ENCODE measurements around the gene CPNE7. TPM values are rescaled to one million over a fixed set of nuclear protein-coding genes. Genes with fewer than 3 reads are reported as not detected.

CPNE7 gene
- total and polyA plus RNA-seq, 7 donors, result 0.41 to 3.3 (median 0.71) TPM; not detected in 4

- WGBS, 2 donors, result 75 to 84% methylated on average over 14 of the region's 14 CpGs
- Histone ChIP-seq H3K36me3 (peaks cover 12 to 41% (median 28%) of the 10 kb centered on the region in 4 donors), H3K27ac (no peak overlapping the region), H3K4me1 (peaks cover 0 to 14% (median 11%) of the 10 kb centered on the region in 4 donors), H3K27me3 (no peaks in the 10 kb centered on the region), H3K4me3 (no peak overlapping the region), H3K9me3 (no peaks in the 10 kb centered on the region)
- intact Hi-C loops (cut with DNase I), result no loop called here
- no peak for DNase-seq
- no peak for TF ChIP-seq EP300 (IDR thresholded peaks at IDR 0.05)
- no peak for TF ChIP-seq POLR2AphosphoS5 (IDR thresholded peaks at IDR 0.05)
- no peak for TF ChIP-seq POLR2A (IDR thresholded peaks at IDR 0.05)
- TF ChIP-seq, protein P1, sequence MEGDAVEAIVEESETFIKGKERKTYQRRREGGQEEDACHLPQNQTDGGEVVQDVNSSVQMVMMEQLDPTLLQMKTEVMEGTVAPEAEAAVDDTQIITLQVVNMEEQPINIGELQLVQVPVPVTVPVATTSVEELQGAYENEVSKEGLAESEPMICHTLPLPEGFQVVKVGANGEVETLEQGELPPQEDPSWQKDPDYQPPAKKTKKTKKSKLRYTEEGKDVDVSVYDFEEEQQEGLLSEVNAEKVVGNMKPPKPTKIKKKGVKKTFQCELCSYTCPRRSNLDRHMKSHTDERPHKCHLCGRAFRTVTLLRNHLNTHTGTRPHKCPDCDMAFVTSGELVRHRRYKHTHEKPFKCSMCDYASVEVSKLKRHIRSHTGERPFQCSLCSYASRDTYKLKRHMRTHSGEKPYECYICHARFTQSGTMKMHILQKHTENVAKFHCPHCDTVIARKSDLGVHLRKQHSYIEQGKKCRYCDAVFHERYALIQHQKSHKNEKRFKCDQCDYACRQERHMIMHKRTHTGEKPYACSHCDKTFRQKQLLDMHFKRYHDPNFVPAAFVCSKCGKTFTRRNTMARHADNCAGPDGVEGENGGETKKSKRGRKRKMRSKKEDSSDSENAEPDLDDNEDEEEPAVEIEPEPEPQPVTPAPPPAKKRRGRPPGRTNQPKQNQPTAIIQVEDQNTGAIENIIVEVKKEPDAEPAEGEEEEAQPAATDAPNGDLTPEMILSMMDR (IDR thresholded peaks at IDR 0.05), result no peak
Measured at GRCh38 chr16:89643769-89644300, 68.3 kb downstream of the CPNE7 start.

- peaks cover 12 to 49% (median 28%) of the 10 kb centered on the region in 4 donors for H3K36me3 ChIP-seq
- H3K4me3 ChIP-seq, result no peak overlapping the region
- DNase-seq, result no peak
- intact Hi-C loops (cut with DNase I), result no loop called here
- no peaks in the 10 kb centered on the region for H3K9me3 ChIP-seq
- WGBS, 2 donors, result 80 to 91% methylated on average over 11 of the region's 11 CpGs
- no peak overlapping the region for H3K27ac ChIP-seq
- TF ChIP-seq, protein P1 (IDR thresholded peaks at IDR 0.05), result no peak
- TF ChIP-seq POLR2A (IDR thresholded peaks at IDR 0.05), result no peak
- no peak for TF ChIP-seq POLR2AphosphoS5 (IDR thresholded peaks at IDR 0.05)
- TF ChIP-seq EP300 (IDR thresholded peaks at IDR 0.05), result no peak
- no peaks in the 10 kb centered on the region for H3K27me3 ChIP-seq
- H3K4me1 ChIP-seq, result peaks cover 0 to 14% (median 11%) of the 10 kb centered on the region in 4 donors
Measured at GRCh38 chr16:89645122-89645521, 69.6 kb downstream of the CPNE7 start.

DNA sequence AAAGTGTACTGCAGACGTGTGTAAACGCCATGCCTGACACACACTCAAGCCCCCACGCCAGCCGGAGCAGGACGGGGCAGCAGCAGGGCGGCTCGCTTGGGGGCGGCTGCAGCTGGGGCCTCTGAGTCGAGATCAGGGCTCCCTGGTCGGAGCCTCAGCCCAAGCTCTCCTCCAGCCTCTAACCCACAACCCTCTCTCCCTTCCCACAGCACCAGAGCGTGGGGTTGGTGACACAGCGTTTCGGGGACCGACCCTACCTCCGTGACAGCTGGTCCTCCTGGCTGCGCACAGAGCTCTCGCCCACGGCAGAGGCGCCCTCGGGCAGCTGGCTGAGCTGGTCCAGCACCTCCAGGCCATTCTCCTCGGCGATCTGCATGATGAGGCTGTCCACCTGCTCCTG, 70.7 kb downstream of the CPNE7 start:
- WGBS, 2 donors, result 95 to 96% methylated on average over 22 of the region's 22 CpGs

More for the DNA sequence above, 70.7 kb downstream of the CPNE7 start:
- peaks cover 0 to 5% (median 2%) of the 10 kb centered on the region in 4 donors for H3K4me1 ChIP-seq
- no peaks in the 10 kb centered on the region for H3K27me3 ChIP-seq
- H3K36me3 ChIP-seq, result peaks cover 12 to 60% (median 28%) of the 10 kb centered on the region in 4 donors
- no peak for DNase-seq
- no peaks in the 10 kb centered on the region for H3K9me3 ChIP-seq
- H3K4me3 ChIP-seq, result no peak overlapping the region
- intact Hi-C loops (cut with DNase I), result no loop called here
- no peak for TF ChIP-seq EP300 (IDR thresholded peaks at IDR 0.05)
- no peak overlapping the region for H3K27ac ChIP-seq

Small RNAs within 50 kb of the gene (small RNA-seq; reads per million reads assigned to genes)
- gene SNORD68, result 0 reads per million in 3 donors

Other genes starting within 250 kb of the CPNE7 start
- gene ANKRD11, start 85.2 kb upstream of the CPNE7 start, total RNA-seq, result 100 to 1,000 TPM in 1 of 4 donors, 10 to 100 TPM in 3; 42.6 to 161 (median 48.8) TPM
- 10 to 100 TPM; 30.6 to 96.8 (median 37.0) TPM for gene ANKRD11, start 85.2 kb upstream of the CPNE7 start, polyA plus RNA-seq
- gene SPG7, start 67.4 kb upstream of the CPNE7 start, total RNA-seq, result 100 to 1,000 TPM in 2 of 4 donors, 10 to 100 TPM in 2; 69.4 to 211 (median 113) TPM
- 100 to 1,000 TPM in 1 of 3 donors, 10 to 100 TPM in 2; 27.7 to 110 (median 33.6) TPM for gene SPG7, start 67.4 kb upstream of the CPNE7 start, polyA plus RNA-seq
- over 10,000 TPM in 1 of 4 donors, 1,000 to 10,000 TPM in 3; 7,351 to 19,173 (median 8,010) TPM for gene RPL13, start 15.1 kb upstream of the CPNE7 start, total RNA-seq
- 1,000 to 10,000 TPM; 3,641 to 7,574 (median 7,371) TPM for gene RPL13, start 15.1 kb upstream of the CPNE7 start, polyA plus RNA-seq
- gene DPEP1, start 37.9 kb downstream of the CPNE7 start, total RNA-seq, result not detected
- 1 to 10 TPM in 1 of 3 donors, under 1 TPM in 1, not detected in 1; 0.92 to 1.2 TPM for gene DPEP1, start 37.9 kb downstream of the CPNE7 start, polyA plus RNA-seq
- gene CHMP1A, start 82.0 kb downstream of the CPNE7 start, total RNA-seq, result 10 to 100 TPM; 42.8 to 75.9 (median 59.3) TPM
- gene CHMP1A, start 82.0 kb downstream of the CPNE7 start, polyA plus RNA-seq, result 100 to 1,000 TPM in 2 of 3 donors, 10 to 100 TPM in 1; 95.5 to 157 (median 134) TPM
- 1 to 10 TPM; 1.4 to 7.7 (median 5.9) TPM for gene SPATA33, start 82.1 kb downstream of the CPNE7 start, total RNA-seq
- 1 to 10 TPM; 2.1 to 6.3 (median 4.2) TPM for gene SPATA33, start 82.1 kb downstream of the CPNE7 start, polyA plus RNA-seq
- gene CDK10, start 110.9 kb downstream of the CPNE7 start, total RNA-seq, result 10 to 100 TPM; 17.8 to 62.3 (median 35.2) TPM
- gene CDK10, start 110.9 kb downstream of the CPNE7 start, polyA plus RNA-seq, result 10 to 100 TPM; 34.0 to 96.0 (median 36.0) TPM
- gene SPATA2L, start 125.9 kb downstream of the CPNE7 start, total RNA-seq, result 10 to 100 TPM in 1 of 4 donors, 1 to 10 TPM in 3; 3.5 to 12.6 (median 6.5) TPM
- gene SPATA2L, start 125.9 kb downstream of the CPNE7 start, polyA plus RNA-seq, result 10 to 100 TPM; 11.3 to 17.6 (median 12.6) TPM
- 10 to 100 TPM in 1 of 4 donors, 1 to 10 TPM in 3; 3.8 to 10.5 (median 4.0) TPM for gene VPS9D1, start 145.1 kb downstream of the CPNE7 start, total RNA-seq
- 10 to 100 TPM in 1 of 3 donors, 1 to 10 TPM in 2; 5.3 to 19.2 (median 8.4) TPM for gene VPS9D1, start 145.1 kb downstream of the CPNE7 start, polyA plus RNA-seq
- 10 to 100 TPM; 13.7 to 26.9 (median 18.2) TPM for gene ZNF276, start 145.8 kb downstream of the CPNE7 start, total RNA-seq
- 10 to 100 TPM in 1 of 3 donors, 1 to 10 TPM in 2; 7.2 to 32.3 (median 9.9) TPM for gene ZNF276, start 145.8 kb downstream of the CPNE7 start, polyA plus RNA-seq
- 1 to 10 TPM in 3 of 4 donors, under 1 TPM in 1; 0.16 to 4.7 (median 3.0) TPM for gene FANCA, start 240.9 kb downstream of the CPNE7 start, total RNA-seq
- gene FANCA, start 240.9 kb downstream of the CPNE7 start, polyA plus RNA-seq, result 10 to 100 TPM in 1 of 3 donors, 1 to 10 TPM in 2; 7.2 to 26.5 (median 7.6) TPM